GM13977 (cell line): ENCODE data around the gene CSHL1.
"Not testable (repeated sequence)": the region's sequence is repeated elsewhere in the genome, so short reads cannot be mapped to it uniquely, and the experiment has no call there.

Experiments used
- DNase-seq: peaks from one replicate; pipeline ENCODE4 v3.0.0; 2012; ENCODE audit warnings: low spot score
- CTCF ChIP-seq: IDR thresholded peaks from 2 replicates; pipeline ENCODE4 v1.5.1; 2012; ENCODE audit warnings: mild to moderate bottlenecking, control low read depth; ENCODE audit not compliant: insufficient read depth; ENCODE audit errors: extremely low read depth, missing control alignments
- in situ Hi-C: fragments of 300-500 bp; cut with MboI; formaldehyde crosslinking; loops from one replicate; pipeline ENCODE4 v1.12.0; 2022; ENCODE audit warnings: low sequenced_read_pairs, low pct_unique_long_range_greater_than_20kb, mixed read lengths, inconsistent platforms; ENCODE audit not compliant: unreplicated experiment

Gene CSHL1

GRCh38 chr17:63911657-63912100 lies 621 bp upstream of the CSHL1 start:
- peak; percentile 79 for TF ChIP-seq CTCF
- in situ Hi-C loops = loop anchor here (10.0 to 25.0 kb wide), 3 partner anchors 103 to 376 kb away; partner anchors contain the start of gene ERN1
- DNase-seq = peak; percentile 69

GRCh38 chr17:63910096-63910495 lies 962 bp downstream of the CSHL1 start:
- no peak for DNase-seq
- in situ Hi-C loops = loop anchor here (10.0 to 25.0 kb wide), 3 partner anchors 105 to 377 kb away; partner anchors contain the start of gene ERN1
- no peak for TF ChIP-seq CTCF

GRCh38 chr17:63909586-63909985 lies 1.5 kb downstream of the CSHL1 start:
- in situ Hi-C loops = loop anchor here (25.0 kb wide), 1 partner anchor 378 kb away; no protein-coding TSS in a partner anchor

GRCh38 chr17:63907161-63907778 lies 3.8 kb downstream of the CSHL1 start:
- DNase-seq = not testable (repeated sequence)
- in situ Hi-C loops = loop anchor here (25.0 kb wide), 1 partner anchor 380 kb away; no protein-coding TSS in a partner anchor
- peak; percentile 20 for TF ChIP-seq CTCF

More at GRCh38 chr17:63909586-63909985, 1.5 kb downstream of the CSHL1 start:
- not testable (repeated sequence) for DNase-seq

GRCh38 chr17:63904796-63905195 lies 6.3 kb downstream of the CSHL1 start:
- not testable (repeated sequence) for DNase-seq
- in situ Hi-C loops = loop anchor here (25.0 kb wide), 1 partner anchor 383 kb away; no protein-coding TSS in a partner anchor

GRCh38 chr17:63903787-63904201 lies 7.3 kb downstream of the CSHL1 start:
- in situ Hi-C loops = loop anchor here (25.0 kb wide), 1 partner anchor 384 kb away; no protein-coding TSS in a partner anchor
- not testable (repeated sequence) for DNase-seq

GRCh38 chr17:63901971-63902370 lies 9.1 kb downstream of the CSHL1 start:
- in situ Hi-C loops = loop anchor here (25.0 kb wide), 1 partner anchor 385 kb away; no protein-coding TSS in a partner anchor
- DNase-seq = not testable (repeated sequence)

More at GRCh38 chr17:63903787-63904201, 7.3 kb downstream of the CSHL1 start:
- TF ChIP-seq CTCF = peak; percentile 27

- DNase-seq = peak; percentile 34
- in situ Hi-C loops = not testable (repeated sequence)
These were observed 11.9 kb downstream of the CSHL1 start for GRCh38 chr17:63898899-63899798.

- DNase-seq, in situ Hi-C loops: not testable (repeated sequence)
These were observed 14.3 kb downstream of the CSHL1 start, which contains the start of gene CSH1 for GRCh38 chr17:63896524-63897354. Gene CSH1 (minus strand): TSS chr17:63896574. CDS start chr17:63896511, 63 bp downstream.

- in situ Hi-C loops, DNase-seq: not testable (repeated sequence)
These were observed 16.2 kb downstream of the CSHL1 start for GRCh38 chr17:63894821-63895220.

GRCh38 chr17:63894021-63894420 lies 17.0 kb downstream of the CSHL1 start:
- DNase-seq, in situ Hi-C loops: not testable (repeated sequence)
